ENCODE results near the gene DLEC1. TPM values are rescaled to one million over a fixed set of nuclear protein-coding genes. Genes with fewer than 3 reads are reported as not detected.

Gene DLEC1
- total RNA-seq, 2 experiments from 2014 or later = 3.8 to 4.2 TPM

- DNase-seq = peak; percentile 41
- ChIA-PET POLR2A (interaction anchor here (1.0 to 1.9 kb wide), 4 partner anchors 35 to 501 kb away, joined by 3 to 7 read pairs (median 6); partner anchors contain the start of genes ACAA1, DLEC1 and EXOG), CTCF (interaction anchor here (0.6 to 2.4 kb wide), 21 partner anchors 9 to 350 kb away, joined by 3 to 13 read pairs (median 4); partner anchors contain the start of genes ACAA1, OXSR1 and XYLB)
- no peaks in the 10 kb centered on the region for H3K9me3 Mint-ChIP-seq
- peak overlapping the region; percentile 82 for H3K27ac Mint-ChIP-seq
- H3K4me1 Mint-ChIP-seq = peaks cover 66% of the 10 kb centered on the region
- no peaks in the 10 kb centered on the region for H3K27me3 Mint-ChIP-seq
- H3K4me3 Mint-ChIP-seq = peak overlapping the region; percentile 89
- peaks cover 28% of the 10 kb centered on the region for H3K36me3 Mint-ChIP-seq (ENCODE audit: low read depth)
Observed at GRCh38 chr3:37995652-37996641, 43.1 kb upstream of the DLEC1 start.

- POLR2A ChIA-PET = interaction anchor here (1.0 to 1.9 kb wide), 4 partner anchors 34 to 500 kb away, joined by 3 to 7 read pairs (median 6); partner anchors contain the start of genes ACAA1, DLEC1 and EXOG
- CTCF ChIA-PET = interaction anchor here (0.6 to 2.4 kb wide), 29 partner anchors 8 to 500 kb away, joined by 3 to 13 read pairs (median 4); partner anchors contain the start of genes ACAA1, EXOG, OXSR1 and XYLB
- H3K4me1 Mint-ChIP-seq = peaks cover 66% of the 10 kb centered on the region
- peaks cover 31% of the 10 kb centered on the region for H3K36me3 Mint-ChIP-seq (ENCODE audit: low read depth)
- H3K4me3 Mint-ChIP-seq = no peak overlapping the region
- peak; percentile 87 for DNase-seq
- H3K27ac Mint-ChIP-seq = peak overlapping the region; percentile 73
- H3K9me3 Mint-ChIP-seq = no peaks in the 10 kb centered on the region
- H3K27me3 Mint-ChIP-seq = no peaks in the 10 kb centered on the region
Observed at GRCh38 chr3:37996785-37997301, 42.2 kb upstream of the DLEC1 start.

- Mint-ChIP-seq H3K27me3 (no peaks in the 10 kb centered on the region), H3K4me3 (no peak overlapping the region), H3K36me3 (ENCODE audit: low read depth) (peaks cover 35% of the 10 kb centered on the region), H3K27ac (peak overlapping the region; percentile 73), H3K9me3 (no peaks in the 10 kb centered on the region), H3K4me1 (peaks cover 66% of the 10 kb centered on the region)
- ChIA-PET POLR2A (interaction anchor here (1.0 to 1.7 kb wide), 3 partner anchors 34 to 499 kb away, joined by 3 to 6 read pairs (median 5); partner anchors contain the start of genes ACAA1 and EXOG), CTCF (interaction anchor here (0.6 to 2.4 kb wide), 26 partner anchors 8 to 499 kb away, joined by 3 to 13 read pairs (median 4); partner anchors contain the start of genes ACAA1, EXOG, OXSR1 and XYLB)
- DNase-seq = no peak
Observed at GRCh38 chr3:37997342-37997741, 41.7 kb upstream of the DLEC1 start.

GRCh38 chr3:37997791-37998370 is 41.1 kb upstream of the DLEC1 start:
- no peak for DNase-seq
- H3K36me3 Mint-ChIP-seq (ENCODE audit: low read depth) = peaks cover 38% of the 10 kb centered on the region
- POLR2A ChIA-PET = interaction anchor here (1.4 to 1.7 kb wide), 2 partner anchors 33 to 499 kb away, joined by 3 to 6 read pairs; partner anchors contain the start of gene EXOG
- H3K4me3 Mint-ChIP-seq = peak overlapping the region; percentile 59
- CTCF ChIA-PET = interaction anchor here (0.8 to 2.4 kb wide), 12 partner anchors 11 to 499 kb away, joined by 3 to 13 read pairs (median 6); partner anchors contain the start of genes ACAA1, EXOG, OXSR1 and XYLB
- H3K9me3 Mint-ChIP-seq = no peaks in the 10 kb centered on the region
- H3K27me3 Mint-ChIP-seq = no peaks in the 10 kb centered on the region
- H3K27ac Mint-ChIP-seq = peak overlapping the region; percentile 92
- H3K4me1 Mint-ChIP-seq = peaks cover 64% of the 10 kb centered on the region

GRCh38 chr3:37999836-38000235 is 39.2 kb upstream of the DLEC1 start:
- ChIA-PET CTCF (no interaction called here), POLR2A (no interaction called here)
- Mint-ChIP-seq H3K27me3 (no peaks in the 10 kb centered on the region), H3K36me3 (ENCODE audit: low read depth) (peaks cover 43% of the 10 kb centered on the region), H3K4me1 (peaks cover 58% of the 10 kb centered on the region), H3K27ac (peak overlapping the region; percentile 78), H3K9me3 (no peaks in the 10 kb centered on the region), H3K4me3 (no peak overlapping the region)
- DNase-seq = no peak

GRCh38 chr3:38000242-38000916 is 38.6 kb upstream of the DLEC1 start:
- ChIA-PET CTCF (interaction anchor here (1.2 kb wide), 1 partner anchor 39 kb away, joined by 3 read pairs; the partner anchor contains the start of gene DLEC1), POLR2A (interaction anchor here (1.1 to 1.7 kb wide), 3 partner anchors 22 to 165 kb away, joined by 3 to 6 read pairs (median 5); partner anchors contain the start of genes DLEC1 and OXSR1)
- no peaks in the 10 kb centered on the region for H3K27me3 Mint-ChIP-seq
- DNase-seq = no peak
- H3K27ac Mint-ChIP-seq = peak overlapping the region; percentile 78
- H3K4me1 Mint-ChIP-seq = peaks cover 55% of the 10 kb centered on the region
- no peak overlapping the region for H3K4me3 Mint-ChIP-seq
- H3K36me3 Mint-ChIP-seq (ENCODE audit: low read depth) = peaks cover 43% of the 10 kb centered on the region
- no peaks in the 10 kb centered on the region for H3K9me3 Mint-ChIP-seq

- no peak for DNase-seq
- no peaks in the 10 kb centered on the region for H3K27me3 Mint-ChIP-seq
- no peak overlapping the region for H3K4me3 Mint-ChIP-seq
- H3K36me3 Mint-ChIP-seq (ENCODE audit: low read depth) = peaks cover 36% of the 10 kb centered on the region
- no peak overlapping the region for H3K27ac Mint-ChIP-seq
- H3K4me1 Mint-ChIP-seq = peaks cover 48% of the 10 kb centered on the region
- H3K9me3 Mint-ChIP-seq = no peaks in the 10 kb centered on the region
- ChIA-PET POLR2A (interaction anchor here (1.0 to 1.7 kb wide), 4 partner anchors 21 to 164 kb away, joined by 3 to 6 read pairs (median 4); partner anchors contain the start of genes DLEC1, OXSR1 and PLCD1), CTCF (interaction anchor here (0.7 to 1.2 kb wide), 3 partner anchors 10 to 44 kb away, joined by 3 read pairs; partner anchors contain the start of gene DLEC1)
Observed at GRCh38 chr3:38000965-38001455, 38.0 kb upstream of the DLEC1 start.

GRCh38 chr3:38001456-38002081 is 37.4 kb upstream of the DLEC1 start:
- ChIA-PET CTCF (interaction anchor here (0.7 to 1.2 kb wide), 3 partner anchors 9 to 44 kb away, joined by 3 read pairs; partner anchors contain the start of gene DLEC1), POLR2A (interaction anchor here (1.0 to 1.7 kb wide), 4 partner anchors 20 to 164 kb away, joined by 3 to 6 read pairs (median 4); partner anchors contain the start of genes DLEC1, OXSR1 and PLCD1)
- Mint-ChIP-seq H3K27ac (no peak overlapping the region), H3K27me3 (no peaks in the 10 kb centered on the region), H3K4me3 (no peak overlapping the region), H3K9me3 (no peaks in the 10 kb centered on the region), H3K4me1 (peaks cover 43% of the 10 kb centered on the region), H3K36me3 (ENCODE audit: low read depth) (peaks cover 31% of the 10 kb centered on the region)
- DNase-seq = no peak

GRCh38 chr3:38002291-38002876 is 36.6 kb upstream of the DLEC1 start:
- ChIA-PET POLR2A (interaction anchor here (1.0 to 1.7 kb wide), 2 partner anchors 20 to 27 kb away, joined by 3 to 5 read pairs; partner anchors contain the start of gene PLCD1), CTCF (no interaction called here)
- H3K4me3 Mint-ChIP-seq = no peak overlapping the region
- no peak for DNase-seq
- peaks cover 27% of the 10 kb centered on the region for H3K36me3 Mint-ChIP-seq (ENCODE audit: low read depth)
- peaks cover 35% of the 10 kb centered on the region for H3K4me1 Mint-ChIP-seq
- H3K27me3 Mint-ChIP-seq = no peaks in the 10 kb centered on the region
- H3K27ac Mint-ChIP-seq = no peak overlapping the region
- H3K9me3 Mint-ChIP-seq = no peaks in the 10 kb centered on the region

- H3K36me3 Mint-ChIP-seq (ENCODE audit: low read depth) = peaks cover 32% of the 10 kb centered on the region
- no peak for DNase-seq
- H3K9me3 Mint-ChIP-seq = no peaks in the 10 kb centered on the region
- H3K4me1 Mint-ChIP-seq = peaks cover 31% of the 10 kb centered on the region
- POLR2A ChIA-PET = interaction anchor here (1.5 kb wide), 1 partner anchor 20 kb away, joined by 5 read pairs; no protein-coding TSS in a partner anchor
- peak overlapping the region; percentile 10 for H3K27ac Mint-ChIP-seq
- CTCF ChIA-PET = interaction anchor here (1.0 kb wide), 3 partner anchors 26 to 134 kb away, joined by 3 to 4 read pairs (median 4); partner anchors contain the start of genes ACAA1, DLEC1 and PLCD1
- H3K27me3 Mint-ChIP-seq = no peaks in the 10 kb centered on the region
- H3K4me3 Mint-ChIP-seq = no peak overlapping the region
Observed at GRCh38 chr3:38002940-38003339, 36.1 kb upstream of the DLEC1 start.

Data from activated CD4-positive, alpha-beta memory T cell treated with anti-CD3 and anti-CD28 coated beads, Interleukin-2, amount 10 ng/mL, durations not matched to agents 7 days and 5 days (primary cell).